Erythroblast (primary cell): ENCODE results near the gene SWT1.
"Not testable (repeated sequence)": the region's sequence is repeated elsewhere in the genome, so short reads cannot be mapped to it uniquely, and the experiment has no call there.

Experiments used
- GATA1 ChIP-seq: IDR thresholded peaks from 2 replicates; pipeline ENCODE4 v1.6.1; 2011; ENCODE audit warnings: low read depth, mild to moderate bottlenecking, control low read depth, low read length, moderate library complexity
- POLR2A ChIP-seq: IDR thresholded peaks from 2 replicates; pipeline ENCODE4 v1.6.1; 2011; ENCODE audit warnings: mild to moderate bottlenecking, low read length

GRCh38 chr1:185321104-185321503 lies 164.1 kb downstream of the SWT1 start:
- not testable (repeated sequence) for TF ChIP-seq POLR2A, GATA1
